GM13976 (cell line): ENCODE results near the gene PROM1.

Experiments used
- DNase-seq: peaks from one replicate; pipeline ENCODE4 v3.0.0; 2012; ENCODE audit warnings: low spot score
- in situ Hi-C: fragments of 300-500 bp; cut with MboI; formaldehyde crosslinking; loops from one replicate; pipeline ENCODE4 v1.12.0; 2022; ENCODE audit warnings: low sequenced_read_pairs, mixed read lengths, inconsistent platforms; ENCODE audit not compliant: unreplicated experiment
- TF ChIP-seq, protein P1 (sequence below): IDR thresholded peaks from 2 replicates; pipeline ENCODE4 v1.5.1; 2012; ENCODE audit warnings: borderline replicate concordance, mild to moderate bottlenecking; ENCODE audit not compliant: insufficient read depth; ENCODE audit errors: extremely low read depth, missing control alignments, control extremely low read depth

PROM1 gene

GRCh38 chr4:16007471-16008095 lies 76.2 kb downstream of the PROM1 start:
- TF ChIP-seq, protein P1, sequence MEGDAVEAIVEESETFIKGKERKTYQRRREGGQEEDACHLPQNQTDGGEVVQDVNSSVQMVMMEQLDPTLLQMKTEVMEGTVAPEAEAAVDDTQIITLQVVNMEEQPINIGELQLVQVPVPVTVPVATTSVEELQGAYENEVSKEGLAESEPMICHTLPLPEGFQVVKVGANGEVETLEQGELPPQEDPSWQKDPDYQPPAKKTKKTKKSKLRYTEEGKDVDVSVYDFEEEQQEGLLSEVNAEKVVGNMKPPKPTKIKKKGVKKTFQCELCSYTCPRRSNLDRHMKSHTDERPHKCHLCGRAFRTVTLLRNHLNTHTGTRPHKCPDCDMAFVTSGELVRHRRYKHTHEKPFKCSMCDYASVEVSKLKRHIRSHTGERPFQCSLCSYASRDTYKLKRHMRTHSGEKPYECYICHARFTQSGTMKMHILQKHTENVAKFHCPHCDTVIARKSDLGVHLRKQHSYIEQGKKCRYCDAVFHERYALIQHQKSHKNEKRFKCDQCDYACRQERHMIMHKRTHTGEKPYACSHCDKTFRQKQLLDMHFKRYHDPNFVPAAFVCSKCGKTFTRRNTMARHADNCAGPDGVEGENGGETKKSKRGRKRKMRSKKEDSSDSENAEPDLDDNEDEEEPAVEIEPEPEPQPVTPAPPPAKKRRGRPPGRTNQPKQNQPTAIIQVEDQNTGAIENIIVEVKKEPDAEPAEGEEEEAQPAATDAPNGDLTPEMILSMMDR = no peak
- in situ Hi-C loops = loop anchor here (10.0 kb wide), 1 partner anchor 203 kb away; no protein-coding TSS in a partner anchor
- DNase-seq = no peak

- TF ChIP-seq, protein P1 = no peak
- no peak for DNase-seq
- in situ Hi-C loops = loop anchor here (10.0 kb wide), 1 partner anchor 202 kb away; no protein-coding TSS in a partner anchor
These were observed 76.9 kb downstream of the PROM1 start for GRCh38 chr4:16006771-16007446.

- TF ChIP-seq, protein P1 = no peak
- in situ Hi-C loops = loop anchor here (10.0 kb wide), 1 partner anchor 201 kb away; no protein-coding TSS in a partner anchor
- DNase-seq = no peak
These were observed 78.1 kb downstream of the PROM1 start for GRCh38 chr4:16005676-16006075.

- TF ChIP-seq, protein P1 = peak; percentile 72
- peak; percentile 78 for DNase-seq
- in situ Hi-C loops = loop anchor here (10.0 kb wide), 1 partner anchor 197 kb away; no protein-coding TSS in a partner anchor
These were observed 82.4 kb downstream of the PROM1 start for GRCh38 chr4:16001484-16001858.

GRCh38 chr4:16000708-16001483 lies 82.9 kb downstream of the PROM1 start:
- TF ChIP-seq, protein P1 = no peak
- in situ Hi-C loops = loop anchor here (10.0 kb wide), 1 partner anchor 196 kb away; no protein-coding TSS in a partner anchor
- DNase-seq = no peak

GRCh38 chr4:15996773-15997172 lies 87.0 kb downstream of the PROM1 start:
- in situ Hi-C loops = loop anchor here (25.0 kb wide), 2 partner anchors 259 to 509 kb away; no protein-coding TSS in a partner anchor
- TF ChIP-seq, protein P1 = no peak
- DNase-seq = peak; percentile 34
